ENCODE measurements around the gene ZBED5.

DNA sequence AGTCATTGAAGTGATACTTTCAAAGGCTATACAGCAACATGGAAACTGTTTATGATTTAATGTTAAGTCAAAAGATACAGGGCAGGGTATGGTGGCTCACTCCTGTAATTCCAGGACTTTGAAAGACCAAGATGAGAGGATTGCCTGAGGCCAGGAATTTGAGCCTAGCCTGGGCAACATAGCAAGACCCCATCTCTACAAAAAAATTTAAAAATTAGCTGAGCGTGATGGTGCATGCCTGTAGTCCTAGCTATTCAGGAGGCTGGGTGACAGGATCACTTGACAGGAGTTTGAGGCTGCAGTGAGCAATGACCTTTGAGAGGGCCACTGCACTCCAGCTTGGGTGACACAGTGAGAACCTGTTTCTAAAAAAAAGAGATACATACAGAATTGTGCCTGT, 39.3 kb upstream of the ZBED5 start:
- TF ChIP-seq, protein P1, sequence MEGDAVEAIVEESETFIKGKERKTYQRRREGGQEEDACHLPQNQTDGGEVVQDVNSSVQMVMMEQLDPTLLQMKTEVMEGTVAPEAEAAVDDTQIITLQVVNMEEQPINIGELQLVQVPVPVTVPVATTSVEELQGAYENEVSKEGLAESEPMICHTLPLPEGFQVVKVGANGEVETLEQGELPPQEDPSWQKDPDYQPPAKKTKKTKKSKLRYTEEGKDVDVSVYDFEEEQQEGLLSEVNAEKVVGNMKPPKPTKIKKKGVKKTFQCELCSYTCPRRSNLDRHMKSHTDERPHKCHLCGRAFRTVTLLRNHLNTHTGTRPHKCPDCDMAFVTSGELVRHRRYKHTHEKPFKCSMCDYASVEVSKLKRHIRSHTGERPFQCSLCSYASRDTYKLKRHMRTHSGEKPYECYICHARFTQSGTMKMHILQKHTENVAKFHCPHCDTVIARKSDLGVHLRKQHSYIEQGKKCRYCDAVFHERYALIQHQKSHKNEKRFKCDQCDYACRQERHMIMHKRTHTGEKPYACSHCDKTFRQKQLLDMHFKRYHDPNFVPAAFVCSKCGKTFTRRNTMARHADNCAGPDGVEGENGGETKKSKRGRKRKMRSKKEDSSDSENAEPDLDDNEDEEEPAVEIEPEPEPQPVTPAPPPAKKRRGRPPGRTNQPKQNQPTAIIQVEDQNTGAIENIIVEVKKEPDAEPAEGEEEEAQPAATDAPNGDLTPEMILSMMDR (conservative IDR thresholded peaks at IDR 0.05): no peak
- no peak for TF ChIP-seq ZFX (IDR thresholded peaks at IDR 0.05)

Measured in C4-2B (cell line).